Epithelial cell of esophagus (primary cell): ENCODE results near the gene HMHB1.
A peak's percentile ranks its signal among the peaks of the same experiment; 100 is the strongest.

Experiments used
- DNase-seq: peaks from one replicate; pipeline ENCODE4 v3.0.0; 2010; ENCODE audit warnings: low read depth
- H3K4me3 ChIP-seq: 2 replicates; pipeline ENCODE4 v1.5.1; 2011; ENCODE audit warnings: mild to moderate bottlenecking, low read length, control low read depth
- CTCF ChIP-seq: IDR thresholded peaks from 2 replicates; pipeline ENCODE4 v1.5.1; 2011; ENCODE audit warnings: low read depth, mild to moderate bottlenecking, low read length, control low read depth, inconsistent platforms; ENCODE audit not compliant: insufficient read depth; ENCODE audit errors: missing control alignments

HMHB1 gene

GRCh38 chr5:143824851-143825720 lies 13.1 kb downstream of the HMHB1 start:
- peak; percentile 79 for DNase-seq
- no peak overlapping the region for H3K4me3 ChIP-seq

GRCh38 chr5:143826951-143827444 lies 15.0 kb downstream of the HMHB1 start:
- no peak overlapping the region for H3K4me3 ChIP-seq
- DNase-seq = peak; percentile 88
- TF ChIP-seq CTCF = no peak

More at GRCh38 chr5:143824851-143825720, 13.1 kb downstream of the HMHB1 start:
- TF ChIP-seq CTCF = peak; percentile 97

GRCh38 chr5:143828710-143829109 lies 16.7 kb downstream of the HMHB1 start:
- DNase-seq = no peak
- TF ChIP-seq CTCF = no peak
- H3K4me3 ChIP-seq = no peak overlapping the region

- DNase-seq = no peak
- H3K4me3 ChIP-seq = no peak overlapping the region
- no peak for TF ChIP-seq CTCF
Observed at GRCh38 chr5:143833177-143833576, 21.2 kb downstream of the HMHB1 start.

GRCh38 chr5:143835251-143835650 lies 23.3 kb downstream of the HMHB1 start:
- H3K4me3 ChIP-seq = no peak overlapping the region
- no peak for TF ChIP-seq CTCF
- no peak for DNase-seq

- TF ChIP-seq CTCF = no peak
- no peak for DNase-seq
- no peak overlapping the region for H3K4me3 ChIP-seq
Observed at GRCh38 chr5:143836161-143836725, 24.3 kb downstream of the HMHB1 start.
